HG03521 (cell line): ENCODE measurements around the gene MEIKIN.
A peak's percentile ranks its signal among the peaks of the same experiment; 100 is the strongest.
"Not testable (repeated sequence)": the region's sequence is repeated elsewhere in the genome, so short reads cannot be mapped to it uniquely, and the experiment has no call there.

Source experiments
- ATAC-seq: cut with Tn5 transposase; IDR thresholded peaks from one replicate; pipeline ENCODE4 v1.9.1; 2021; ENCODE audit warnings: mild to moderate bottlenecking, moderate library complexity; ENCODE audit not compliant: unreplicated experiment

MEIKIN gene

DNA sequence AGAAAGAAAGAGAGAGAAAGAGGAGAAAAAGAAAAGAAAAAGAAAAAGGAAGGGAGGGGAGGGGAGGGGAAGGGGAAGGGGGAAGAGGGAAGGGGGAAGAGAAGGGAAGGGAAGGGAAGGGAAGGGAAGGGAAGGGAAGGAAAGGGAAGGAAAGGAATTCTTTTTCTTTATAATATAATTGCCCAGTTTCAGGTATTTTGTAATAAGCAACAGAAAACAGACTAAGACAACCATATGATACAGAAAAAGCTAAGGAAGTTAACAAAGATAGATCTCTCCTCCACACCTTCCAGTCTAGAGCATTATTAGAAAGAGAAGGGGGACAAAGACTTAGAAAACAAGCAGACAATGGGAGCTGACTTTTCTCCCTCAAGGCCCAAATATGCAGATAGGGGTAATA is 31.0 kb downstream of the MEIKIN start:
- no peak for ATAC-seq

GRCh38 chr5:131913603-131914002 is 31.9 kb downstream of the MEIKIN start:
- ATAC-seq, result no peak

DNA sequence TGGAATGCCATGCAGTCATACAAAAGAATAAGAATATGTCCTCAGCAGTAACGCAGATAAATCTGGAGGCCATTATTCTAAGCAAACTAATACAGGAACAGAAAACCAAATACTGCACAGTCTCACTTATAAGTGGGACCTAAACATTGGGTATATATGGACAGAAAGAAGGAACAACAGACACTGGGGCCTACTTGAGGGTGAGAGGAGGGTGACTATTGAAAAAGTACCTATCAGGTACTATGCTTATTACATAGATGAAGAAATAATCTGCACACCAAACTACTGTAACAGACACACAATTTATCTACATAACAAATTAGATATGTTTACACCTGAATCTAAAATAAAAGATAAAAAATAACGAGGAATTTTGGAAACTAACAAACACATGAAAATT is 38.8 kb downstream of the MEIKIN start:
- ATAC-seq, result no peak

DNA sequence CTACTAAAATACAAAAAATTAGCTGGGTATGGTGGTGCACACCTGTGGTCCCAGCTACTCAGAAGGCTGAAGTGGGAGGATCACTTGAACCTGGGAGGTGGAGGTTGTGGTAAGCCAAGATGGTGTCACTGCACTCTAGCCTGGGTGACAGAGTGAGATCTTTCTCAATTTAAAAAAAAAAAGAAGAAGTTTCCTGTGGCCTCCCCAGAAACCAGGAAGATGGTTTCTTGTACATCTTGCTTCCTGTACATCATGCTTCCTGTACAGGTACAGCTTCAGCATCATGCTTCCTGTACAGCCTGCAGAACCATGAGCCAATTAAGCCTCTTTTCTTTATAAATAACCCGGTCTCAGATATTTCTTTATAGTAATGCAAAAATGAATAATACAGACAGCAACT is 43.2 kb downstream of the MEIKIN start:
- not testable (repeated sequence) for ATAC-seq

- no peak for ATAC-seq
Measured at GRCh38 chr5:131899686-131900085, 45.8 kb downstream of the MEIKIN start.

GRCh38 chr5:131883984-131884383 is 61.5 kb downstream of the MEIKIN start:
- no peak for ATAC-seq

GRCh38 chr5:131879705-131880104 is 65.8 kb downstream of the MEIKIN start:
- ATAC-seq, result no peak

GRCh38 chr5:131877873-131878272 is 67.6 kb downstream of the MEIKIN start:
- ATAC-seq, result no peak

GRCh38 chr5:131871251-131871650 is 74.2 kb downstream of the MEIKIN start:
- ATAC-seq, result not testable (repeated sequence)

DNA sequence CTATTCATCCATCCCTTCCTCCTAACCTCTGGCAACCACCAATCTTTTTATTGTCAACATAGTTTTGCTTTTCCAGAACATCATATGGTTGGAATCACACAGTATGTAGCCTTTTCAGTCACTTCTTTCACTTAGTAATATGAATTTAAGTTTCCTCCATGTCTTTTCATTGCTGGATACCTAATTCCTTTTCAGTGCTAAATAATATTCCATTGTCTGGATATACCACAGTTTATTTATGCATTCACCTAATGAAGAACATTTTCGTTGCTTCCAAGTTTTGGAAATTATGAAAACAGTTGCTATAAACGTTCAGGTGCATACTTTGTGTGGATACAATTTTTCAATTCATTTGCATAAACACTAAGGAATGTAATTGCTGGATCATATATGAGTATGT is 77.9 kb downstream of the MEIKIN start:
- no peak for ATAC-seq

DNA sequence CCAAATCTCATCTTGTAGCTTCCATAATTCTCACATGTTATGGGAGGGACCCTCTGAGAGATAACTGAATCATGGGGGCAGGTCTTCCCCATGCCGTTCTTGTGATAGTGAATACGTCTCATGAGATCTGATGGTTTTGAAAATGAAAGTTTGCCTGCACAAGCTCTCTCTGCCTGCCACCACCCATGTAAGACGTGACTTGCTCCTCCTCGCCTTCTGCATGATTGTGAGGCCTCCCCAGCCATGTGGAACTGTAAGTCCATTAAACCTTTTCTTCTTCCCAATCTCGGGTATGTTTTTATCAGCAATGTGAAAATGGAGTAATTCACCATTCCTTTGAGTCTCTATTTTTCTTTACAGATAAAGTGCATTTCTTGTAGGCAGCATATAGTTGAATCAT is 81.8 kb downstream of the MEIKIN start:
- ATAC-seq, result no peak

DNA sequence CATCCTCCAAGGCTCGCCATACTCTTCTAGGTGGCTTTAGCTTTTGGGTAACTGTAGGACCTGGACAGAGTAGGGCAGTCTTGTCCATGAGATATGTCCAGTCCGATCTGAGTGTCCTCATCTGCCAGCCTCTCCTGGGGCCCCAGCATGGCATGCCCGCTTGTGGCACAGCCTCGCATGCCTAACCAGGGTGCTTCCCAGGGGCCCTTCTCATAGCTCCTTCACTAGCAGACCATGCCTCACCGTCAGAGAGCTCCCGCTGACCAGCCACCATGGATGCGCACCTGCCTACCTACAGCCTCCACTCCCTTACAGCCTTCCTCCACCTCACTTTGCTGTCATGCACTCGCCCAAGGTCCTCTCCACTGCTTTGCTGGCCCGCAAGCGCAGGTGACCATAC is 88.1 kb downstream of the MEIKIN start:
- ATAC-seq, result no peak

DNA sequence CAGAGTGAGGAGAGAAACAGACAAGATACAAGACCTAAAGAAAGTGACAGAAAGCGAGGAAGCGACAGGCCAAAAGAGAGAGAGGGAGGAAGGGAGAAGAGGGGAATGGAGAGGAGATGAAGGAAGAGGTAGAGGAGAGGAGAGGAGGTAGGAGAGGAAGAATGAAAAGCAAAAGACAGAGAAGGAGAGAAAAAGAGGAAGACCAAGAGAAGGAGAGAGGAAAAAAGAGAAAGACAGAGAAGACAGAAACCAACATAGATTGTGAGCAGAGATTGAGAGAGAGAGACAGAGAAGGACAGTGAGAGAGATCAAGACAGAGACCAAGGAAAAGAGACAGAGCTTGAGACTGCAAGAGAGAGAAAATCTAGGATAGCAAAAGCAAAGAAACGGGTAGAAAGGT is 90.0 kb downstream of the MEIKIN start:
- no peak for ATAC-seq

DNA sequence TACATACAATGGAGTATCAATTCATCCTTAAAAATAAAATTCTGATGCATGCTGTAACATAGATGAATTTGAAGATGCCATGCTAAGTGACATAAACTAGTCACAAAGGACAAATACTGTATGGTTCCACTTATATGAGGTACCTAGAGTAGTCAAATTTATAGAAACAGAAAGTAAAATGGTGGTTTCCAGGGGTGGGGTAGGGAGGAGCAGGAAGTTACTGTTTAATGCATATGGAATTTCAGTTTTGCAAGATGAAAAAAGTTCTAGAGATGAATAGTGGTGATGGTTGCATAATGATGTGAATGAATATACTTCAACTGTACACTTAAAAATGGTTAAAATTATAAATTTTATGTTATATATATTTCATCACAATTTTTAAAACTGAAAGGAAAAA is 91.3 kb downstream of the MEIKIN start:
- ATAC-seq, result peak; percentile 62

DNA sequence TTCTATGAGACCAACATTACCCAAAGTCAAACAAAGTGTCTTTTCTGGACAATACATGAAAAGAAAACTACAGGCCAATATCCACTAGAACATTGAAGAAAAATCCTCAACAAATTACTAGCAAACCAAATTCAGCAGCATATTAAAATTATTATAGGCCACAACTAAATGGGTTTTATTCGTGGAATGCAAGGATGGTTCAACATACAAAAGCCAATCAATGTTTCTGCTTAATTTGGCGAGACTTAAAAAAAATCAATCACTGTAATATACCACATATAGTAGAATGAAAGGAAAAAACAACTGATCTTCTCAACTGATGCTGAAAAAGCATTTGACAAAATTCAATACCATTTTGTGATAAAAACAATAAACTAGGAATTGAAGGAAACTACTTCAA is 96.8 kb downstream of the MEIKIN start:
- ATAC-seq, result no peak

DNA sequence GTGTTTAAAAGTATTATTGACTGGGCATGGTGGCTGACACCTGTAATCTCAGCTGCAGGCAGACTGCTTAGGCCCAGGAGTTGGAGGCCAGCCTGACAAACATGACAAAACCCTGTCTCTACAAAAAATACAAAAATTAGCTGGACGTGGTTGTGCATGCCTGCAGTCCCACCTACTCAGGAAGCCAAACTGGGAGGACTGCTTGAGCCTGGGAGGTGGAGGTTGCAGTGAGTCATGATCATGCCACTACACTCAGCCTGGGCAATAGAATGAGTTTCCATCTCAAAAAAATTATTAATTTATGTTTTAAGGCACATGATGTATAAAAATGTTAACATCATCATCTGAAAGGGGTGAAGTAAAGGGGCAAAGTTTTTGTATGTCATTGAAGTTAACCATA is 98.9 kb downstream of the MEIKIN start:
- ATAC-seq, result no peak

DNA sequence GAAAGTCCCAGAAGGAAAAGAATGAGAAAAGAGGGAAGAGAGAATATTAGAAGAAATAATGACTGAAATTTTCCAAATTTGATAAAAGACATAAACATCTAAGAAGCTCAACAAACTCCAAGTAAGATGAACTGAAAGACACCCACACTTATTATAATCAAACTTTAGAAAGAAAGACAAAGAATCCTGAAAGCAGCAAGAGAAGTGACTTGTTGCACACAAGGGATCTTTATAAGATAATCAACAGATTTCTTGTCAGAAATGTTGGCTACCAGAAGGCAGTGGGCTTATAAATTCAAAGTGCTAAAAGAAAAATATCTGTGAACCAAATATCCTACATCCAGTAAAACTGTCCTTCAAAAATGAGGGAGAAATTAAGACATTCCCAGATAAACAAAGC is 99.6 kb downstream of the MEIKIN start:
- ATAC-seq, result no peak

GRCh38 chr5:131842971-131843370 is 102.5 kb downstream of the MEIKIN start:
- not testable (repeated sequence) for ATAC-seq

- ATAC-seq, result not testable (repeated sequence)
Measured at GRCh38 chr5:131832702-131833101, 112.8 kb downstream of the MEIKIN start.

- ATAC-seq, result peak; percentile 93
Measured at GRCh38 chr5:131825404-131826013, 120.0 kb downstream of the MEIKIN start.

GRCh38 chr5:131824631-131825030 is 120.8 kb downstream of the MEIKIN start:
- no peak for ATAC-seq

DNA sequence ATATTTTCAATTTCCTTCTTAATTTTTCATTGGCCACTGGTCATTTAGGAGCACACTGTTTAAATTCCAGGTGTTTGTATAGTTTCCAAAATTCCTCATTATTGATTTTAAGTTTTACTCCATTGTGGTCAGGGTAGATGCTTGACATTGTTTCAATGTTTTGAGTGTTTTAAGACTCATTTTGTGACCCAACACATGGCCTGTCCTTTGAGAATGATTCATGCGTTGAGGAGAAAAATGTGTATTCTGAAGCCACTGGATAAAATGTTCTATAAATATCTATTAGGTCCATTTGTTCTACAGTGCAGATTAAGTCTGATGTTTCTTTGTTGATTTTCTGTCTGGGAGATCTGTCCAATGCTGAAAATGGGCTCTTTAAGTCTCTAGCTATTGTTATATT is 124.2 kb downstream of the MEIKIN start:
- ATAC-seq, result no peak

DNA sequence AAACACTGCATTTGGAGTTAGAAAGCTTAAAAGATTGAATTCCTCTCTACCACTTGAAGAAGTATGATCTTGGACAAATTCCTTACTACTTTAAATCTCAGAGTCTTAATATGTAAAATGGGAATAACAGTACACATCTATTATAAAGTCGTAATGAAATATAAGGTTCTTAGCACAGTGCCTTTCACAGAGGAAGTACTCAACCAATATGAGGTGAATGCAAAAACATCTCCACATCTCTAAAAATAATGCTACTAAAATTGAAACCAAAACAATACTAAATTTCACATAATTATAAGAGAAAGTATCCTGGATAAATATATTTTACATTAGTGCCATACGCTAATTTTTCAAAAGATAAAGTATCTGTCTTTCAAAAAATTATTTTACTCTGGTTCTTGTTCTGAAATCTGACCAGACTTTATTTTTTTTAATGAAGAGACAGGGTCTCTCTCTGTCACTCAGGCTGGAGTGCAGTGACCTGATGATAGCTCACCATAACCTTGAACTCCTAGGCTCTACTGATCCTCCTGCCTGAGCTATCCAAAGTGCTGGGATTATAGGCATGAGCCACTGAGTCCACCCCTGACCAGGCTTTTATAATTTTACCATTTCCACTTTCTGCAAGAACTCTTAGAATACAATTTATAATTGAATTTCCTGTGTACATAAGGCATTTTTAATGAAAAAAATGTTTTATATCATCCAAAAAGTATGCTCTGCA is 127.3 kb downstream of the MEIKIN start:
- ATAC-seq, result no peak
